ENCODE measurements around the gene CKM.
A peak's percentile ranks its signal among the peaks of the same experiment; 100 is the strongest.
"Not testable (repeated sequence)": the region's sequence is repeated elsewhere in the genome, so short reads cannot be mapped to it uniquely, and the experiment has no call there.

The CKM gene

GRCh38 chr19:45344621-45345505, 22.2 kb upstream of the CKM start:
- TF ChIP-seq Cebpa-rat (IDR thresholded peaks at IDR 0.05), result no peak

GRCh38 chr19:45342911-45343310, 20.2 kb upstream of the CKM start:
- Histone ChIP-seq H3K4me1 (peaks cover 4 to 17% (median 8%) of the 10 kb centered on the region in 10 experiments; a peak in 15 of 20 replicates), H3K36me3 (no peaks in the 10 kb centered on the region), H3K27me3 (peaks cover 14 to 32% (median 23%) of the 10 kb centered on the region in 11 experiments), H3K9ac (no peak overlapping the region), H3K9me3 (replicated peaks in 1 of 11) (no peaks in the 10 kb centered on the region), H3K4me3 (no peak overlapping the region), H4K20me1 (peaks cover 0 to 5% (median 0%) of the 10 kb centered on the region in 11 experiments; a peak in 2 of 22 replicates), H3K4me2 (no peak overlapping the region), H3K27ac (no peak overlapping the region)
- no peak for TF ChIP-seq Cebpa-rat (IDR thresholded peaks at IDR 0.05)

More at GRCh38 chr19:45344621-45345505, 22.2 kb upstream of the CKM start:
- Histone ChIP-seq H3K4me2 (no peak overlapping the region), H3K36me3 (peaks cover 0 to 7% (median 0%) of the 10 kb centered on the region in 11 experiments; a peak in 2 of 22 replicates), H3K9ac (no peak overlapping the region), H3K27me3 (peaks cover 14 to 30% (median 23%) of the 10 kb centered on the region in 11 experiments), H4K20me1 (peaks cover 0 to 15% (median 0%) of the 10 kb centered on the region in 11 experiments; a peak in 2 of 22 replicates), H3K4me3 (no peak overlapping the region), H3K27ac (no peak overlapping the region), H3K9me3 (replicated peaks in 1 of 11) (no peaks in the 10 kb centered on the region), H3K4me1 (peaks cover 4 to 9% (median 8%) of the 10 kb centered on the region in 10 experiments; a peak in 15 of 20 replicates)

- no peaks in the 10 kb centered on the region for H3K9me3 ChIP-seq (replicated peaks in 1 of 11)
- H4K20me1 ChIP-seq, result no peaks in the 10 kb centered on the region
- H3K36me3 ChIP-seq, result no peaks in the 10 kb centered on the region
- peaks cover 4 to 17% (median 8%) of the 10 kb centered on the region in 10 experiments; a peak in 15 of 20 replicates for H3K4me1 ChIP-seq
- no peak overlapping the region for H3K27ac ChIP-seq
- no peak for TF ChIP-seq Cebpa-rat (IDR thresholded peaks at IDR 0.05)
- H3K4me3 ChIP-seq, result peak overlapping the region; percentile 38 to 66 (median 50)
- H3K27me3 ChIP-seq, result peaks cover 14 to 23% (median 18%) of the 10 kb centered on the region in 11 experiments
- H3K9ac ChIP-seq, result peak overlapping the region; percentile 13 to 66 (median 44); a peak in 15 of 22 replicates
- H3K4me2 ChIP-seq, result peak overlapping the region; percentile 80 to 92 (median 86)
Measured at GRCh38 chr19:45340899-45341453, 18.3 kb upstream of the CKM start.

GRCh38 chr19:45340232-45340898, 17.7 kb upstream of the CKM start, which contains the start of gene KLC3:
KLC3 (plus strand) TSS chr19:45340750; CDS start chr19:45345542, 4,792 bp downstream.
- H3K36me3 ChIP-seq, result no peaks in the 10 kb centered on the region
- H3K4me2 ChIP-seq, result peak within 1 kb of the TSS; percentile 80 to 92 (median 86)
- TF ChIP-seq Cebpa-rat (IDR thresholded peaks at IDR 0.05), result no peak
- no peaks in the 10 kb centered on the region for H3K9me3 ChIP-seq (replicated peaks in 1 of 11)
- peak within 1 kb of the TSS; percentile 13 to 66 (median 44); a peak in 15 of 22 replicates for H3K9ac ChIP-seq
- peaks cover 14 to 23% (median 18%) of the 10 kb centered on the region in 11 experiments for H3K27me3 ChIP-seq
- H3K27ac ChIP-seq, result no peak within 1 kb of the TSS
- no peaks in the 10 kb centered on the region for H4K20me1 ChIP-seq
- peaks cover 4 to 17% (median 8%) of the 10 kb centered on the region in 10 experiments; a peak in 16 of 20 replicates for H3K4me1 ChIP-seq
- peak within 1 kb of the TSS; percentile 38 to 66 (median 50) for H3K4me3 ChIP-seq

GRCh38 chr19:45339629-45340028, 17.0 kb upstream of the CKM start:
- Histone ChIP-seq H3K4me3 (no peak overlapping the region), H3K27me3 (peaks cover 14 to 23% (median 18%) of the 10 kb centered on the region in 11 experiments), H4K20me1 (no peaks in the 10 kb centered on the region), H3K36me3 (no peaks in the 10 kb centered on the region), H3K27ac (no peak overlapping the region), H3K4me2 (no peak overlapping the region), H3K9me3 (replicated peaks in 1 of 11) (no peaks in the 10 kb centered on the region), H3K4me1 (peaks cover 4 to 17% (median 8%) of the 10 kb centered on the region in 10 experiments; a peak in 16 of 20 replicates), H3K9ac (no peak overlapping the region)
- TF ChIP-seq Cebpa-rat (IDR thresholded peaks at IDR 0.05), result no peak

- peaks cover 14 to 20% (median 18%) of the 10 kb centered on the region in 11 experiments for H3K27me3 ChIP-seq
- no peak overlapping the region for H3K4me3 ChIP-seq
- no peaks in the 10 kb centered on the region for H3K36me3 ChIP-seq
- peaks cover 4 to 17% (median 8%) of the 10 kb centered on the region in 10 experiments; a peak in 16 of 20 replicates for H3K4me1 ChIP-seq
- no peaks in the 10 kb centered on the region for H4K20me1 ChIP-seq
- no peak overlapping the region for H3K4me2 ChIP-seq
- no peak overlapping the region for H3K9ac ChIP-seq
- no peak overlapping the region for H3K27ac ChIP-seq
- H3K9me3 ChIP-seq (replicated peaks in 1 of 11), result no peaks in the 10 kb centered on the region
- TF ChIP-seq Cebpa-rat (IDR thresholded peaks at IDR 0.05), result no peak
Measured at GRCh38 chr19:45336696-45337251, 14.1 kb upstream of the CKM start.

GRCh38 chr19:45334881-45335280, 12.2 kb upstream of the CKM start:
- H3K27ac ChIP-seq; H3K9ac ChIP-seq; H3K4me3 ChIP-seq; H3K36me3 ChIP-seq; H3K4me2 ChIP-seq; H3K9me3 ChIP-seq (replicated peaks in 1 of 11); H3K27me3 ChIP-seq; H4K20me1 ChIP-seq: not testable (repeated sequence)
- peaks cover 0 to 15% (median 0%) of the 10 kb centered on the region in 10 experiments; a peak in 9 of 20 replicates for H3K4me1 ChIP-seq

GRCh38 chr19:45333609-45334303, 11.1 kb upstream of the CKM start:
- Histone ChIP-seq H3K27me3 (no peaks in the 10 kb centered on the region), H3K4me2 (no peak overlapping the region; a peak in 1 of 22 replicates), H3K4me3 (no peak overlapping the region), H3K27ac (no peak overlapping the region), H3K9me3 (replicated peaks in 1 of 11) (no peaks in the 10 kb centered on the region), H3K36me3 (no peaks in the 10 kb centered on the region), H3K9ac (no peak overlapping the region), H3K4me1 (peaks cover 0 to 15% (median 0%) of the 10 kb centered on the region in 10 experiments; a peak in 9 of 20 replicates), H4K20me1 (no peaks in the 10 kb centered on the region)
- no peak for TF ChIP-seq Cebpa-rat (IDR thresholded peaks at IDR 0.05)
